SH-SY5Y (cell line): ENCODE data around the gene PLXNA3.

Source experiments
- GATA2 ChIP-seq: IDR thresholded peaks from 2 replicates; pipeline ENCODE4 v1.6.1; 2011; ENCODE audit warnings: mild to moderate bottlenecking, low read depth, low read length
- GATA3 ChIP-seq: IDR thresholded peaks from 2 replicates; pipeline ENCODE4 v1.6.1; 2011; ENCODE audit warnings: low read depth, mild to moderate bottlenecking, low read length, moderate library complexity

DNA sequence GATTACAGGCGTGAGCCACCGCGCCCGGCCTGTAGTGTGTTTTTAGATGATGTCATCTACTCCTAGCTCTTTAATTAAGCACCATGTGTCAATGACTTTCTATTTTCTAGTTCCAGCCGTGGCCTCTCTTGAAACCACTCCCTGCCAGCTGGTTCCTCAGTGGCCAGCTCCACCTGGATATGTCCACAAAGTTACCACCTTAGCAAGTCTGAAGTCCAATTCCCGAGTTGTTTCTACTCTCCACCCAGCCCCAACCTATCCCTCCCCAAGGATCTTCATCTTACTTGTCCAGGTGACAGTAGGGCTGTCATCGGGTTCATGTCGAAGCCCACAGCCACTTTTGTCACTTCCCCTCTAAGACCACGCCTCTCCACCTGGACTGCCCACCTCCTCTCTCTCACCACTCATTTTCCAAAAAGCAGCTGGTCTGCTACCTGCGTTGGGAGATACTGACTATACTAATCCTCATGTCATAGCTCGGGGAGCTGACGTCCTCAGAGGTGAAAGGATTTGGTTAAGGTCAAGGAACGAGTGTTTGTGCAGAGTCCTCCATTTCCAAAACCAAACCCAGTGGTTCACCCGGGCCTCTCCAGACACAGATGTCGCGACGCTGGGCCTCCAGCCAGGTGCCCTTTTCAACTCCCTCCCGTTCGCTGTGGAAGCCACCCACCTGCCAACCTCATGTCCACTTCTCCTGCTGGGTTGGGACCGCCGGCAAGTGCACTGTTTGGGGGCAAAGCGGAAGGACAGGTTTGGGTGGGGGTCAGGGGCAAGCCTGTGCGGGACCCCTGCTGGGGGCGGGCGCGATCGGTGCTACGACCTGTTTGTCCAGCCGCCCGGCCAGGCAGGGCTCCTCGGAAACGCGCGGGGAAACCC is 57.2 kb downstream of the PLXNA3 start:
- TF ChIP-seq GATA2, result no peak
- TF ChIP-seq GATA3, result no peak
